ENCODE data around the gene NAGPA. TPM values are rescaled to one million over a fixed set of nuclear protein-coding genes. Genes with fewer than 3 reads are reported as not detected.

NAGPA gene
- total and polyA plus RNA-seq, 2 of the 8 experiments (the other 6 are each of a cell fraction or from before 2014, with no cell fraction given) = 10.1 to 13.2 TPM

GRCh38 chr16:5069048-5069447 is 35.3 kb upstream of the NAGPA start:
- CTCF ChIA-PET (ENCODE audit: partially characterized antibody) = interaction anchor here (27.9 kb wide), 1 partner anchor 16 kb away, joined by 625 read pairs; the partner anchor contains the start of gene C16orf89
- Histone ChIP-seq H2BK20ac (ENCODE audit: low read length) (no peak overlapping the region), H3K4me3 (ENCODE audit: extremely low read depth in 1 of 4, insufficient read depth in 2 of 4, low read depth in 3 of 4, low read length in 4 of 4) (no peak overlapping the region), H4K5ac (ENCODE audit: insufficient read length, low read depth, low read length) (no peak overlapping the region), H4K8ac (ENCODE audit: extremely low read depth, insufficient read depth, low read length) (no peak overlapping the region), H2AFZ (ENCODE audit: low read length) (no peak overlapping the region), H2BK120ac (replicated peaks; ENCODE audit: low read depth, low read length) (no peak overlapping the region), H3K9me3 (ENCODE audit: insufficient read depth in 2 of 2, low read depth in 1 of 2, low read length in 1 of 2) (no peaks in the 10 kb centered on the region), H3K27ac (ENCODE audit: low read depth, low read length) (no peak overlapping the region), H2AK5ac (ENCODE audit: low read depth, low read length) (no peak overlapping the region), H2BK12ac (ENCODE audit: low read depth, low read length) (no peak overlapping the region), H3K79me1 (ENCODE audit: low read depth, low read length) (peaks cover 4% of the 10 kb centered on the region; the same call in 1 of the 2 replicates), H3K36me3 (ENCODE audit: control insufficient read depth in 2 of 4, insufficient read depth in 4 of 4, low read length in 3 of 4) (peaks cover 0 to 2% (median 0%) of the 10 kb centered on the region in 4 experiments; a peak in 1 of 8 replicates), H2BK5ac (ENCODE audit: low read depth, low read length) (no peak overlapping the region), H3K4me2 (ENCODE audit: insufficient read depth in 1 of 2, low read depth in 2 of 2, low read length in 2 of 2) (no peak overlapping the region), H3K56ac (replicated peaks; ENCODE audit: insufficient read length, low read depth, low read length) (no peak overlapping the region), H3K27me3 (replicated peaks in 1 of 4; ENCODE audit: control insufficient read depth in 3 of 4, extremely low read depth in 1 of 4, insufficient read depth in 3 of 4, low read length in 3 of 4) (0 out of 7 replicates have a peak, but pooled peaks cover 0 to 3% (median 0%) of the 10 kb centered on the region in 4 experiments), H3K14ac (ENCODE audit: insufficient read length) (no peak overlapping the region), H3K4ac (replicated peaks; ENCODE audit: insufficient read length, low read depth, low read length) (no peak overlapping the region), H3K23me2 (ENCODE audit: low read depth, low read length) (peaks cover 6% of the 10 kb centered on the region), H3K79me2 (ENCODE audit: control insufficient read depth in 1 of 2, insufficient read depth in 2 of 2, low read length in 2 of 2) (peaks cover 7 to 16% of the 10 kb centered on the region in 2 experiments), H4K91ac (replicated peaks; ENCODE audit: insufficient read length, low read length) (no peak overlapping the region), H3K18ac (ENCODE audit: extremely low read depth, low read length) (no peak overlapping the region), H3K23ac (ENCODE audit: insufficient read length) (no peak overlapping the region), H2BK15ac (ENCODE audit: low read length) (no peak overlapping the region), H4K20me1 (replicated peaks in 1 of 2; ENCODE audit: control insufficient read depth in 1 of 2, insufficient read depth in 2 of 2, low read length in 2 of 2) (peaks cover 0 to 1% of the 10 kb centered on the region in 2 experiments), H3K4me1 (replicated peaks in 1 of 4; ENCODE audit: control insufficient read depth in 3 of 4, insufficient read depth in 4 of 4, low read length in 3 of 4) (peaks cover 0 to 6% (median 5%) of the 10 kb centered on the region in 4 experiments; a peak in 5 of 7 replicates), H3K9ac (replicated peaks in 1 of 4; ENCODE audit: extremely low read depth in 1 of 4, low read depth in 3 of 4, low read length in 3 of 4) (no peak overlapping the region)
- TF ChIP-seq HDAC2 (IDR thresholded peaks at IDR 0.05; ENCODE audit: borderline replicate concordance in 1 of 2, low read depth in 2 of 2, low read length in 2 of 2) (no peak), ATF3 (IDR thresholded peaks at IDR 0.05; ENCODE audit: insufficient read depth, low read depth, low read length) (no peak), YY1 (IDR thresholded peaks at IDR 0.05; ENCODE audit: low read depth, low read length) (no peak), SUZ12 (IDR thresholded peaks at IDR 0.05; ENCODE audit: low read length) (no peak), BRCA1 (IDR thresholded peaks at IDR 0.05; ENCODE audit: low read depth, low read length) (no peak)
- no peak for DNase-seq (ENCODE audit: low read depth in 1 of 2, low spot score in 2 of 2)
- 90% methylated on average over 9 of the region's 9 CpGs; no CpG with 5 or more reads in 1 of the 2 experiments for WGBS, 2 experiments (ENCODE audit: extremely low coverage in 1 of 2, insufficient coverage in 1 of 2, insufficient read length in 1 of 2, insufficient replicate concordance in 2 of 2, low coverage in 1 of 2, low lambda C conversion rate in 2 of 2, missing lambda C conversion rate in 1 of 2)
- no peak for FAIRE-seq
- POLR2A ChIA-PET (ENCODE audit: partially characterized antibody) = interaction anchor here (0.7 to 2.5 kb wide), 2 partner anchors 9 to 11 kb away, joined by 3 to 12 read pairs; no protein-coding TSS in a partner anchor

Measured in H1 (cell line).